C4-2B (cell line): ENCODE measurements around the gene FOXP1.

ENCODE experiments used
- CTCF ChIP-seq: fragments of 450-650 bp; conservative IDR thresholded peaks from 2 replicates; pipeline ENCODE4 v1.5.1; 2017; ENCODE audit warnings: mild to moderate bottlenecking
- ZFX ChIP-seq: fragments of 450-650 bp; IDR thresholded peaks from 2 replicates; pipeline ENCODE4 v1.6.1; 2017

DNA sequence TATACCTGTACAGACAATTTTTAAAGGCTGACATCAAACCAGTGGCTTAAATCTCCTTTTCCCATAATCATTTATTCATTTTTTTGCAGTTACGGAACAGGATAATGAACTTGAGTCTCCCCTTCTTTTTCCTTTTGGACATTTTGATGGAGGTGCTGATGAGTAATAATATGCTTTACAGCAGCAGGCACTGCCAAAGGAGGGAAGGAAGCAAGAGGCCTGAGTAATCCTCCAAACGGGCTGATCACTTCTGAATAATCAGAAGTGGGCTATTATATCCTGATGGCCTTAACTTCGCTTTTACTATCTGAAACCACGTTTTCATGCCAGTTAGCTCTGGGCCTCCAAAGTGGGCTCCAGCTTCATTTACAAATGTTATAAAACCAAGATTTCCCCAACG lies 527.2 kb downstream of the FOXP1 start:
- TF ChIP-seq CTCF (no peak), ZFX (no peak)
